Fibroblast of villous mesenchyme (primary cell): Measurements from ENCODE around the gene ZNF552. TPM values are rescaled to one million over a fixed set of nuclear protein-coding genes. Genes with fewer than 3 reads are reported as not detected.
"Not testable (repeated sequence)": the region's sequence is repeated elsewhere in the genome, so short reads cannot be mapped to it uniquely, and the experiment has no call there.

Experiments used
- DNase-seq: peaks from one replicate; pipeline ENCODE4 v3.0.0-alpha.2; 2010; ENCODE audit warnings: low read depth
- H3K4me3 ChIP-seq: 2 replicates; pipeline ENCODE4 v1.5.1; 2011; ENCODE audit warnings: low read depth, mild to moderate bottlenecking, low read length
- total RNA-seq: library from RNA; depleted of rRNA; stranded (reverse); fragments of >200 nt; gene quantifications from 2 replicates; pipeline ENCODE4 v1.2.3, GENCODE V29; 2012
- TF ChIP-seq, protein P1 (sequence below): IDR thresholded peaks from 2 replicates; pipeline ENCODE4 v1.5.1; 2012; ENCODE audit warnings: low read depth, mild to moderate bottlenecking, low read length; ENCODE audit not compliant: insufficient read depth

The ZNF552 gene
- total RNA-seq, 1 donor, result 12.1 TPM

DNA sequence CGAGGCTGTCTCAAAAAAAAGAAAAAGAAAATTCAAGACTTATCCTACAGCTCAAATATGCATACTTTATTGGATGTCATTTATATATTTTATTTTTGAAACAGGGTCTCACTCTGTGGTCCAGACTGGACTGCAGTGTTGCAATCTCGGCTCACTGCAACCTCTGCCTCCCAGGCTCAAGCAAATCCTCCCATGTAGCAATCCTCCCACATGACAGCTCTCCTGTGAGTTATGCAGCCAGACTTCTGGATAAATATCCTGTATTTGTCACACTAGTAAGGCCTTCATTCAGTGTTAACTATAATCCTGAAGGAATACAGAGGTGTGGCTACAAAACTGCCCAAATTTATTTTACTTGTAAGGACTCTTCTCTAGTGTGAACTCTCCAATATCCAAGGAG is 7.2 kb downstream of the ZNF552 start:
- TF ChIP-seq, protein P1, sequence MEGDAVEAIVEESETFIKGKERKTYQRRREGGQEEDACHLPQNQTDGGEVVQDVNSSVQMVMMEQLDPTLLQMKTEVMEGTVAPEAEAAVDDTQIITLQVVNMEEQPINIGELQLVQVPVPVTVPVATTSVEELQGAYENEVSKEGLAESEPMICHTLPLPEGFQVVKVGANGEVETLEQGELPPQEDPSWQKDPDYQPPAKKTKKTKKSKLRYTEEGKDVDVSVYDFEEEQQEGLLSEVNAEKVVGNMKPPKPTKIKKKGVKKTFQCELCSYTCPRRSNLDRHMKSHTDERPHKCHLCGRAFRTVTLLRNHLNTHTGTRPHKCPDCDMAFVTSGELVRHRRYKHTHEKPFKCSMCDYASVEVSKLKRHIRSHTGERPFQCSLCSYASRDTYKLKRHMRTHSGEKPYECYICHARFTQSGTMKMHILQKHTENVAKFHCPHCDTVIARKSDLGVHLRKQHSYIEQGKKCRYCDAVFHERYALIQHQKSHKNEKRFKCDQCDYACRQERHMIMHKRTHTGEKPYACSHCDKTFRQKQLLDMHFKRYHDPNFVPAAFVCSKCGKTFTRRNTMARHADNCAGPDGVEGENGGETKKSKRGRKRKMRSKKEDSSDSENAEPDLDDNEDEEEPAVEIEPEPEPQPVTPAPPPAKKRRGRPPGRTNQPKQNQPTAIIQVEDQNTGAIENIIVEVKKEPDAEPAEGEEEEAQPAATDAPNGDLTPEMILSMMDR, result no peak
- DNase-seq, result peak; percentile 80
- no peak overlapping the region for H3K4me3 ChIP-seq

DNA sequence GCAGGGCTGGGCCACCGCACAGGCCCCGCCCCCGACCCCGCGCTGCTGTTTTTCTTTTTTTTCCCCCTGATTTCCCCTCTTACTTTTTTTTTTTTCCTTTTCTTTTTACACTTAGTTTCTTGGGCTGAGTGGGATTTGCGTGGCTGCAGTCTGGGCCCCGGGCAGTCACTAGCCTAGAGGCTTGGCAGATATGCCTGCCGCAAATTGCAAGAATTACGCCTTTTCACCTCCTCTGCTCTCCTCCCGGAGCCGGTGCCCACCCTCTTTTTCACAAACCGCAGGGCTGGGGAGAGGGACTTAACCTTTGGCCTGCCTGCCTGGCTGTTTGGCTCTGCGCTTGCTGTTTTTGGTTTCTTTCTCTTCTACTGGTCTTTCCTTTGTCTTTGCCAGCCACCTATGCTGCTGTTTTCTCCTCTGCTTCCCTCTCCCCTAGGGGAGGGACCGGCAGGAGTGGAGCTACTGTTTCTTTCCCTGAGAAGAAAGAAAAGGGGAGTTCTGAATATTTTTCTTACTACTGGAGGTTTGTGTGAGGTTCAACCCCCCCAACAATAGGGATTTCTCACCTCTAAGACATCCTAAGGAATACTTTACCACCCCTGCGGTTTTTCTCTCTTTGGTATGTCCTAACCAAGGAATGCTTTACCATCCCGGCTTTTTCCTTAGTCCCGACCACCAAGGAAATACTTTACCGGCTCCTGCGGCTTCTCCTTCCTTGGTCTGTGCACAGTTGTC is 11.0 kb downstream of the ZNF552 start:
- peak overlapping the region; percentile 72 for H3K4me3 ChIP-seq

DNA sequence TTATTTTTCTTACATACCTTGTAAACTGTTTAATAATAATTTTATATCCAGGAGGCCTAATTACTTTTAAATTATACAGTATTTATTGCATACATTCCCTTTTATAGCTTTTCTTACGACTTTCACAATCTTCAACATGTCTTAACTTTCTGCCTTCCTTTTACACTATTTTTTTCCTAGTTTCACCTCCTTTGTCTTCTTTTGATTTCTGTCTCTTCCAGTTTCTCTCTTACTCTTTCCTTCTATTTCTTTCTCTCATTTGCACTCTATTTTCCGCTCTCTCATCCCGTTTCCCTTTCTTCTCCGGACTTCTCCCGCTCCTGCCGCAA is 11.5 kb downstream of the ZNF552 start:
- H3K4me3 ChIP-seq, result peak overlapping the region; percentile 72
- no peak for DNase-seq
- TF ChIP-seq, protein P1, result no peak

More for the DNA sequence above, 11.0 kb downstream of the ZNF552 start:
- peak; percentile 84 for DNase-seq
- TF ChIP-seq, protein P1, result no peak

- no peak for DNase-seq
- H3K4me3 ChIP-seq, result no peak overlapping the region
- TF ChIP-seq, protein P1, result no peak
Observed at GRCh38 chr19:57802269-57802668, 12.4 kb downstream of the ZNF552 start.

- TF ChIP-seq, protein P1, result no peak
- no peak for DNase-seq
- H3K4me3 ChIP-seq, result no peak overlapping the region
Observed at GRCh38 chr19:57800696-57801095, 14.0 kb downstream of the ZNF552 start.

DNA sequence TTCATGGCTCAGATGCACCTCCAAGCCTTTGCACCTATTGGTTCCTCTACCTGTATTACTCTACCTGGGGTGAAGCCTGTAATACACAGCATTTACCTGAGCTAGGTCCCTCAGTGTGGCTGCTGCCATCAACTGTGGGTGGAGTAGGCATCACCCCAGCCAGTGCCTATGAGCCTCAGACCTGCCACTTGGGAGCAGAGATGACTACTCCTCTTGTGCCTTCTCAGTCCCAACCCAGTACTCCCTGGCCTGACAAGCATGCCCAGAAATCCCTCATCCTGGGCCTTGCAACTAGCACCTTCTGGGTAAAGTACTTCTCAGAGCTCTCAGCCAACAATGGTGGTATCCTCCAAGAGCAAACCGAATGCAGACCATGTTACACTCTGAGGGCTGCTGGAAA is 18.1 kb downstream of the ZNF552 start:
- not testable (repeated sequence) for DNase-seq, H3K4me3 ChIP-seq

GRCh38 chr19:57789288-57789687 is 25.4 kb downstream of the ZNF552 start:
- no peak for DNase-seq
- H3K4me3 ChIP-seq, result no peak overlapping the region
- TF ChIP-seq, protein P1, result no peak
